CD4-positive, alpha-beta T cell (primary cell): Measurements from ENCODE around the gene ZNF451. TPM values are rescaled to one million over a fixed set of nuclear protein-coding genes. Genes with fewer than 3 reads are reported as not detected.
A peak's percentile ranks its signal among the peaks of the same experiment; 100 is the strongest.
"Not testable (repeated sequence)": the region's sequence is repeated elsewhere in the genome, so short reads cannot be mapped to it uniquely, and the experiment has no call there.

Experiments used
- ATAC-seq: fragments of 200-7000 bp; cut with Tn5 transposase; one replicate; pipeline ENCODE4 v1.10.0; 2022; ENCODE audit warnings: mild to moderate bottlenecking; ENCODE audit not compliant: poor library complexity
- CTCF ChIA-PET: fragments of 350-600 bp; sonication (Branson Sonifier 250); formaldehyde crosslinking; loops from one replicate; lab custom pipeline; 2021; ENCODE audit warnings: antibody characterized with exemption, inconsistent platforms; lab: Charles Lee
- POLR2A ChIA-PET: fragments of 350-600 bp; sonication (Branson Sonifier 250); formaldehyde crosslinking; loops from one replicate; lab custom pipeline; 2021; ENCODE audit warnings: antibody characterized with exemption, inconsistent platforms; lab: Charles Lee
- DNase-seq, 14 experiments: peaks; one replicate each; pipeline ENCODE4 v3.0.0-alpha.2; 2013 to 2020; ENCODE audit warnings: mixed read lengths in 2 of 14
- H3K27ac ChIP-seq, 2 donors: one replicate each; pipeline versions ENCODE4 v1.5.1 to v1.7.0; 2013; ENCODE audit warnings: low read length in 2 of 2, low read depth in 1 of 2, mild to moderate bottlenecking in 1 of 2
- H3K27me3 ChIP-seq, 2 experiments: 1 replicate in 1 of 2; 2 replicates in 1 of 2; pipeline versions ENCODE4 v1.6.1 to v1.7.0; 2013; ENCODE audit warnings: low read length in 2 of 2, control low read depth in 1 of 2, mild to moderate bottlenecking in 1 of 2, moderate library complexity in 1 of 2; ENCODE audit not compliant: insufficient read depth in 2 of 2, control insufficient read depth in 1 of 2
- H3K36me3 ChIP-seq: one replicate; pipeline ENCODE4 v1.6.1; 2013; ENCODE audit warnings: low read length, control low read depth; ENCODE audit not compliant: insufficient read depth
- H3K4me1 ChIP-seq: one replicate; pipeline ENCODE4 v1.6.1; 2013; ENCODE audit warnings: low read length, control low read depth; ENCODE audit not compliant: insufficient read depth
- H3K4me3 ChIP-seq: one replicate; pipeline ENCODE4 v1.5.1; 2013; ENCODE audit warnings: mild to moderate bottlenecking, low read length, moderate library complexity
- H3K9me3 ChIP-seq, 2 experiments: 1 replicate in 1 of 2; 2 replicates in 1 of 2; pipeline versions ENCODE4 v1.6.1 to v1.7.0; 2013; ENCODE audit warnings: low read length in 2 of 2, mild to moderate bottlenecking in 2 of 2, control low read depth in 1 of 2, moderate library complexity in 1 of 2; ENCODE audit not compliant: control insufficient read depth in 1 of 2, insufficient read depth in 1 of 2
- H3K27ac Mint-ChIP-seq: one replicate; pipeline ENCODE4 v1.8.0; 2020; ENCODE audit warnings: mixed read lengths
- H3K27me3 Mint-ChIP-seq: one replicate; pipeline ENCODE4 v1.8.0; 2021; ENCODE audit warnings: mixed read lengths
- H3K36me3 Mint-ChIP-seq: one replicate; pipeline ENCODE4 v1.8.0; 2021; ENCODE audit warnings: low read depth, mixed read lengths
- H3K4me1 Mint-ChIP-seq: one replicate; pipeline ENCODE4 v1.8.0; 2021; ENCODE audit warnings: low read depth, mixed read lengths
- H3K4me3 Mint-ChIP-seq: one replicate; pipeline ENCODE4 v1.8.0; 2020; ENCODE audit warnings: mild to moderate bottlenecking, mixed read lengths
- H3K9me3 Mint-ChIP-seq: one replicate; pipeline ENCODE4 v1.8.0; 2020; ENCODE audit warnings: mixed read lengths
- intact Hi-C, 2 experiments: fragments of 100-400 bp; cut with DNase I in 1 of 2; cut with micrococcal nuclease in 1 of 2; formaldehyde crosslinking; loops; one replicate each; pipeline versions ENCODE4 v1.15.1 to v1.9.0; 2023 to 2025; cut with DNase I, micrococcal nuclease
- total RNA-seq, 174 experiments: library from RNA in 2 of 174; stranded (reverse) in 2 of 174; gene quantifications; one replicate each; pipeline ENCODE4 v1.2.3 and lab custom pipeline; 2021 to 2026
- TF ChIP-seq, protein P1 (sequence below): fragments of 200-600 bp; IDR thresholded peaks from one replicate; pipeline ENCODE4 v1.8.0; 2022; ENCODE audit warnings: antibody characterized with exemption, mild to moderate bottlenecking

ZNF451 gene
- total RNA-seq, 2 experiments from 2014 or later: 124 to 132 TPM

DNA sequence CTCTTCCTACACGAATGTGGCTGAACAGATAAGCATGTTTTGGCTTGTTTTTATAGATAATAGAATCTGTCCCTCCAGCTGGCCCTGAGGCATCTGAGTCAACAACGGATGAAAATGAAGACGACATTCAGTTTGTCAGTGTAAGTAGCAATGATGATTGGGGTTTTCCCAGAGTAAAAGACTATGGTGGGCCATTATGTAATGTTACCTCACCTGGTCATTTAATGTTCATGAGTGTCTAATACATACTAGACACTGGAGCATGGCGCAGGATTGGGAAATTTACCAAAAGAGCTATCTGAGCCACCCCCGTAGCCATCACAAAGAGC, 42.8 kb upstream of the ZNF451 start:
- H3K27me3 Mint-ChIP-seq, CTCF ChIA-PET, H3K36me3 ChIP-seq, H3K27ac ChIP-seq, H3K4me3 Mint-ChIP-seq, H3K9me3 Mint-ChIP-seq, H3K27me3 ChIP-seq, H3K27ac Mint-ChIP-seq, H3K4me3 ChIP-seq, DNase-seq, H3K4me1 ChIP-seq, H3K9me3 ChIP-seq: not testable (repeated sequence)
- peaks cover 42% of the 10 kb centered on the region for H3K36me3 Mint-ChIP-seq
- H3K4me1 Mint-ChIP-seq: peaks cover 34% of the 10 kb centered on the region
- POLR2A ChIA-PET: interaction anchor here (1.4 kb wide), 1 partner anchor 26 kb away, joined by 4 read pairs; no protein-coding TSS in a partner anchor
- intact Hi-C loops: loop anchor here (5.0 to 10.0 kb wide), 2 partner anchors 178 to 180 kb away; partner anchors contain the start of gene RAB23 (in 1 of the 2)
- ATAC-seq: peak; percentile 25

DNA sequence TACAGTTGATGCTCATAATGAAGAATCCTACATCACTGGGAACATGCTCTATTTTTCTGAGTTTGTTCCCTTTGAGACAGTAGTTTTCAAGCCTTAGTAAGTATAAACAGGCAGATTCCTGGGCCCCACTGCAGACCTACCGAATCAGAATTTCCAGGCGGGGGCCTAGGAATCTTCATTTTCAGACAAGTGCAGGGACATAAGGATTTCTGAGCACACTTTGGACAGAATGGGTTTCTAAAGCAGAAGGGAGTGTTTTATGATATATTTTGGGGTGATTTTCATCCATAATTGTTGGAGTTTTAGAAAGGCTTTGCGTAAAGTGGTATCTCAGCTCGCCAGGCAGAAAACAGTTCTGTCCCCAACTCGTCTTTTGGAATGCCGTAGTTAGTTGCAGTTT, 42.1 kb upstream of the ZNF451 start:
- H3K27ac ChIP-seq, H3K9me3 Mint-ChIP-seq, H3K27me3 Mint-ChIP-seq, H3K4me1 ChIP-seq, H3K27me3 ChIP-seq, H3K9me3 ChIP-seq, ATAC-seq, H3K4me3 ChIP-seq, POLR2A ChIA-PET, CTCF ChIA-PET, DNase-seq, H3K36me3 ChIP-seq: not testable (repeated sequence)
- intact Hi-C loops: loop anchor here (2.0 to 10.0 kb wide), 3 partner anchors 43 to 179 kb away; partner anchors contain the start of genes RAB23 (in 1 of the 2) and ZNF451 (in 1 of the 2)
- H3K27ac Mint-ChIP-seq: peak overlapping the region; percentile 61
- peaks cover 34% of the 10 kb centered on the region for H3K4me1 Mint-ChIP-seq
- peaks cover 46% of the 10 kb centered on the region for H3K36me3 Mint-ChIP-seq
- peak overlapping the region; percentile 57 for H3K4me3 Mint-ChIP-seq

DNA sequence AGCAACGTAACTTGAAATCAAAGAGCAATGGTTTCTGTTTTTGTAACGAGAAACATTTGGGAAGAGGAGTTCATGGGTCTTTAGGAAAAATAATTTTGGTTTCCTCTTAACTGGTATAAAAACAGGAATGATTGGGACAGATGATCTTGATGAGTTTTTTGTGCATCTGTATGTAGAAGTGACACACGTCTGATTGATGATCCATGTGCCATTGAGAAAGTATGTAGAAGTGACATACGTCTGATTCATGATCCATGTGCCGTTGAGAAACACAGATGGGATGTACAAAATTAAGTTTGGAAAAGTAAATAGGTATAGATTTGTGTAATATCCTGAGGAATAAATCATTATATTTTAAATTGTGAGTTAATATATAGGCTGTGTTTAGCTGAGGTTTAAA, 41.4 kb upstream of the ZNF451 start:
- H3K9me3 ChIP-seq: no peaks in the 10 kb centered on the region
- ChIA-PET CTCF (no interaction called here), POLR2A (no interaction called here)
- H3K27ac Mint-ChIP-seq: peak overlapping the region; percentile 61
- peaks cover 53% of the 10 kb centered on the region for H3K36me3 Mint-ChIP-seq
- peaks cover 4% of the 10 kb centered on the region for H3K4me1 ChIP-seq
- no peak for DNase-seq
- peak overlapping the region; percentile 57 for H3K4me3 Mint-ChIP-seq
- no peaks in the 10 kb centered on the region for H3K9me3 Mint-ChIP-seq
- no peaks in the 10 kb centered on the region for H3K27me3 Mint-ChIP-seq
- no peak for ATAC-seq
- no peaks in the 10 kb centered on the region for H3K27me3 ChIP-seq
- intact Hi-C loops: loop anchor here (2.0 to 10.0 kb wide), 3 partner anchors 42 to 179 kb away; partner anchors contain the start of genes RAB23 (in 1 of the 2) and ZNF451 (in 1 of the 2)
- H3K4me3 ChIP-seq: no peak overlapping the region
- TF ChIP-seq, protein P1, sequence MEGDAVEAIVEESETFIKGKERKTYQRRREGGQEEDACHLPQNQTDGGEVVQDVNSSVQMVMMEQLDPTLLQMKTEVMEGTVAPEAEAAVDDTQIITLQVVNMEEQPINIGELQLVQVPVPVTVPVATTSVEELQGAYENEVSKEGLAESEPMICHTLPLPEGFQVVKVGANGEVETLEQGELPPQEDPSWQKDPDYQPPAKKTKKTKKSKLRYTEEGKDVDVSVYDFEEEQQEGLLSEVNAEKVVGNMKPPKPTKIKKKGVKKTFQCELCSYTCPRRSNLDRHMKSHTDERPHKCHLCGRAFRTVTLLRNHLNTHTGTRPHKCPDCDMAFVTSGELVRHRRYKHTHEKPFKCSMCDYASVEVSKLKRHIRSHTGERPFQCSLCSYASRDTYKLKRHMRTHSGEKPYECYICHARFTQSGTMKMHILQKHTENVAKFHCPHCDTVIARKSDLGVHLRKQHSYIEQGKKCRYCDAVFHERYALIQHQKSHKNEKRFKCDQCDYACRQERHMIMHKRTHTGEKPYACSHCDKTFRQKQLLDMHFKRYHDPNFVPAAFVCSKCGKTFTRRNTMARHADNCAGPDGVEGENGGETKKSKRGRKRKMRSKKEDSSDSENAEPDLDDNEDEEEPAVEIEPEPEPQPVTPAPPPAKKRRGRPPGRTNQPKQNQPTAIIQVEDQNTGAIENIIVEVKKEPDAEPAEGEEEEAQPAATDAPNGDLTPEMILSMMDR: no peak
- peaks cover 17% of the 10 kb centered on the region for H3K36me3 ChIP-seq
- H3K27ac ChIP-seq: no peak overlapping the region
- peaks cover 34% of the 10 kb centered on the region for H3K4me1 Mint-ChIP-seq

DNA sequence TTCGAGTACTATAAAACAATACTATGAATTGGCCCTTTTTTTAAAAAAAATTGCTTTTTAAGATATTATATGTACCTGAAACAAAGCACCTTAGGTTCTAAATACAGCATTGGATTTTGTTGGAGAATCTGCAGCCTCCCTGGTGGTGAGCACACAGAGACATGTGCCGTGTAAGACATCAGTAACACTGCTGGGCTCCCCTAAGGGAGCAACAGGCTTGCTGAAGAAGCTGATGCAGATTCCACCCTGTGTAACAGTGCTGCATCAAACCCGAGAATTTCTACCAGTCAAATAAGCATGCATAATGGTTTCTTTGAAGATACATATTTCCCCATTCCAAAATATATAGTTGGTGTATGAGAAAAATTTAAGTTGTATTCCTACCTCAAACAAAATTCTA, 26.1 kb upstream of the ZNF451 start:
- intact Hi-C loops: no loop called here
- ATAC-seq: no peak
- Histone ChIP-seq H3K27me3 (no peaks in the 10 kb centered on the region), H3K9me3 (no peaks in the 10 kb centered on the region), H3K4me1 (no peaks in the 10 kb centered on the region), H3K36me3 (peaks cover 18% of the 10 kb centered on the region), H3K27ac (no peak overlapping the region), H3K4me3 (no peak overlapping the region)
- Mint-ChIP-seq H3K27me3 (no peaks in the 10 kb centered on the region), H3K4me1 (peaks cover 4% of the 10 kb centered on the region), H3K9me3 (no peaks in the 10 kb centered on the region), H3K27ac (no peak overlapping the region), H3K36me3 (peaks cover 60% of the 10 kb centered on the region), H3K4me3 (no peak overlapping the region)
- DNase-seq: no peak
- TF ChIP-seq, protein P1: no peak
- ChIA-PET POLR2A (no interaction called here), CTCF (no interaction called here)
